ENCODE data around the gene FCRLA.
"Not testable (repeated sequence)": the region's sequence is repeated elsewhere in the genome, so short reads cannot be mapped to it uniquely, and the experiment has no call there.

Gene FCRLA

GRCh38 chr1:161705537-161705936 lies 1.5 kb upstream of the FCRLA start:
- no peak for DNase-seq (ENCODE audit: low spot score)

- DNase-seq (ENCODE audit: low spot score): no peak
These were observed 932 bp upstream of the FCRLA start for GRCh38 chr1:161706113-161706481.

GRCh38 chr1:161707503-161707902 lies 474 bp downstream of the FCRLA start:
- DNase-seq (ENCODE audit: low spot score): no peak

GRCh38 chr1:161709373-161709772 lies 2.3 kb downstream of the FCRLA start:
- DNase-seq (ENCODE audit: low spot score): no peak

GRCh38 chr1:161710560-161710959 lies 3.5 kb downstream of the FCRLA start:
- no peak for DNase-seq (ENCODE audit: low spot score)

- DNase-seq (ENCODE audit: low spot score): no peak
These were observed 11.7 kb downstream of the FCRLA start for GRCh38 chr1:161718559-161719324.

DNA sequence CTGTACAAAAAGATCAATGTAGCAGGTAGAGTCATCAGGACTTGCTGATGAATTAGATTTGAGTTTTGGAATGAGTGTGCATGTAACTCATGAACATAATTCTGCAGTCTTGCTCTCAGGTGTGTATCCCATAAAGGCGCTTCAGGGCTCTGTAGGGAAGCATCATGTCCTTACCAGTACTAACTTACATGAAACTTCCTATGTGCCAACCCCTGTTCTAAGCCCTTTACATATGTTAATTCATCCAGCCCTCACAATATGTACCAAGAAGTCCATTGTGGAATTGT lies 12.2 kb downstream of the FCRLA start:
- DNase-seq (ENCODE audit: low spot score): no peak

DNA sequence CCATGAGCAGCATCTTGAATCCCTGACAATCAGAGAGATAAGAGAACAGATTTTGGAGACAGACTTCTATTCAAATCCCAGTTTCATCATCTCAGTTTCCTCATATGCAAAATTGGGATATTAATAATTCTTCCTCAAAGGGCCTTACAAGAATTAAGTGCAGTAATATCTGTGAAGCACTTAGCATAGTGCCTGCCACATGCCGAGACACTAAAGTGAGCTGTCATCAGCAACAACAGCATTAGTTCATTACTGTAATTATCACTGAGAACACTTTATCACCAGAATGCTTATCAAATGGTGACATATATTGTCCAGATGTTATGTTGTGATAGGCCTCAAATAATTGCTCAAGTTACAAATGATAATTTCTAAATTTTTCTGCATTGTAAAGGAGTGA lies 13.4 kb downstream of the FCRLA start:
- no peak for DNase-seq (ENCODE audit: low spot score)

GRCh38 chr1:161720956-161721737 lies 14.1 kb downstream of the FCRLA start, which contains the start of gene FCRLB:
Gene FCRLB, plus strand, starts transcription at chr1:161721544. Its CDS starts 1,129 bp downstream, at chr1:161722673.
- DNase-seq (ENCODE audit: low spot score): no peak

DNA sequence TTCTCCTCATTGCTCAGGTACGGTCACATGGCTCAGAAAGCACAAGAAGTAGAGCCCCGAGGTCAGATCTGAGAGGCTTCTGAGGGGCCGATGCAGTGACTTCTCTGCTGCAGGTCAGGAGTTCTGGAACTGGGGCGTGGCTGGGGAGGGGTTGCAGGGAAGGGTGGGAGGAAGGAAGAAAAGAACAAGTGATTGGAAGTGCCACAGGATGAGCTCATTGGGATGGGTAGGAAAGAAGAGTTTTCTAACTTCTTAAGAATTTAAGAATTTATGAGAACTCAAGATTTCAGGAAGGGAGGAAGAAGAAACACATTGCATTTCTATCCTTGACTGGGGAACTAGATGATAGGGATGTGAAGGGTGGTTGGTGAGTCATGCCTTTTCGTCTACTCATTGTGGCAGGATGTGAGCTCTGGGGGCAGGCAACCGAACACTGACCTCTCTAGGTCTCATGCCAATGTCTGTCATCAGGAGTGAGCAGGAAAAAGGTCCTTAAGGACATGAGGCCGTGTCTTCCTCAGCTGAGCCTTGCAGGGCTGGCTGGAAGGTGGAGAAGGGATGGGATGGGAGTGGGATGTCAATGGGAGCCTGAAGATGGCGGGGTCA lies 14.8 kb downstream of the FCRLA start:
- peak; percentile 73 for DNase-seq (ENCODE audit: low spot score)

GRCh38 chr1:161722406-161722805 lies 15.4 kb downstream of the FCRLA start:
- DNase-seq (ENCODE audit: low spot score): no peak

DNA sequence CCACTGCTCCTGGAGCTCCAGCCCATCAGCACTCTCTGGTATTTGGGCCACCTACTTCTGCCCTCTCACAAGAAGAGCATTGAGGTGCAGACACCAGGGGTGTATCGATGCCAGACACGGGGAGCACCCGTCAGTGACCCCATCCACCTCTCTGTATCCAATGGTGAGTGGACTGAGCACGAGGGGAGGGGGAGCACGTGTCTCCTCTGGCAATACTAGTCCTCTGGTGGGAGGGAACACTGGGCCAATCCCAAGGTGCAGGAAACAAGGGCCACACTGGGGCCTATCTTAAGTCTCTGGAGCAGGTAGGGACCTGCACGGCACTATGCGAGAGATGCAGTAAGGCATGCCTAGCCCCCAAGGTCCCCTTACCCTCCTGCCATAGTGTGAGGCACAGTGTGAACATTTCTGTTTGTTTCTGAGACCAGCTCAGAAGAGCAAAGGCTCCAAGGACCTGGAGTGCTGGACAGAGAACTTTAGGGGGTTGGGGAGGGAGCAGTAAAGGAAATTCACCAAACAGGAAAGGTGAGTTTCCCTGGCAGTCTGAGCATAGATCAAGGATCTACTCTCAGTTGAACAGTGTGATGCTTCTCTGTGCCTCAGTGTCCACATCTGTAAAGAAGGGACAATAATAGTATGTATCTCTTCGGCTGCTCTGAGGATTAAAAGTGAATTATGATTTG lies 16.6 kb downstream of the FCRLA start:
- DNase-seq (ENCODE audit: low spot score): no peak

- not testable (repeated sequence) for DNase-seq (ENCODE audit: low spot score)
These were observed 18.4 kb downstream of the FCRLA start for GRCh38 chr1:161725258-161725907.

DNA sequence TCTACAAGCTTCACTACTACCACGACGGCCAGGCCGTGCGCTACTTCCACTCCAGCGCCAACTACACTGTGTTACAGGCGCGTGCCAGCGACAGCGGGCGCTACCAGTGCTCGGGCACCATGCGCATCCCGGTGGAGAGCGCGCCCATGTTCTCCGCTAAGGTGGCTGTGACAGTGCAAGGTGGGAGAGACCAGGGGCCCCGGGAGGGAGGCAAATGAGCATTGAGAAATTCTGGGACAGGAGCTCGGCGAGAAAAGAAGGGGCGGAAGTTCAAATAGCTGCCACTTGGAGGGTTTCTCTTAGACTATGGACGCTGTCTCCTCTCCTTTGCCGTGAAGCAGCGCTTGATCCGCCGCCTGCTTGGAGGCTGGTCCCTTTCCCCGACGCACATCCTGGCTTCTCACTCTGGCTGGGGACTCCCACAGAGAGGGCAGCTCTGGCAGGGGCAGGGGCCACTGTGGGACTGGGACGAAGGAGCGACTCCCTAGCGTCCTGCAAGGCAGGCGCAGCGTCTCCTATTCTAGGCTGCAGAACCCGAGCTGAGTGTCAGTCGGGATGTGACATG lies 19.0 kb downstream of the FCRLA start:
- peak; percentile 43 for DNase-seq (ENCODE audit: low spot score)

DNA sequence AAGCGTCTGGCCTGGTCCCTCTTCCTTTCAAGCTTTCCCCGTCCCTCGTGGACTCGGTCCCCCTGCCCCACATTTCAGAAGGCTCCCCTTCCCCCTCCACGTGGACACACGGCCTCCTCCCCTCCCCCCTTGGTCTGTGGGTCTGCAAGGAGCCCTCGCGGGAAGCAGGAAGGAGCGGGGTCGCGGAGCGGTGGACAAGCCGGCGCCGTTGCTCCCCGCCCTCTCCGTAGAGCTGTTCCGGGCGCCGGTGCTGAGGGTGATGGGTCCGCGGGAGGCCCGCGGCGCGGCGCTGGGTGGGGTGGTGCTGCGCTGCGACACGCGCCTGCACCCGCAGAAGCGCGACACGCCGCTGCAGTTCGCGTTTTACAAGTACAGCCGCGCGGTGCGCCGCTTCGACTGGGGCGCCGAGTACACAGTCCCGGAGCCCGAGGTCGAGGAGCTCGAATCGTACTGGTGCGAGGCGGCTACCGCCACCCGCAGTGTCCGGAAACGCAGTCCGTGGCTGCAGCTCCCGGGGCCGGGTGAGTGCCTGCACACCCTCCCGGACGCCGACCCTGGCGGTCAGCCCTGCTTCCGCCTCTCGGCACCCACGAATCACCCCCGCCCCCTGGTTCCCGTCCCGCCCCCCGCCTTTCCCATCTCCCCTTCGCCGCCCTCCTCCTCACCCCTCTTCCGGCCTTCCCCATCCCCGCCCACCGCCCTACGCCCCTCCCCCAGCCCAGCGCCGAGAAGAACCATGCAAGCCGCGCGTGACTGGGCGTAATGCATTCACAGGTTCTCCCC lies 19.6 kb downstream of the FCRLA start:
- peak; percentile 89 for DNase-seq (ENCODE audit: low spot score)

DNA sequence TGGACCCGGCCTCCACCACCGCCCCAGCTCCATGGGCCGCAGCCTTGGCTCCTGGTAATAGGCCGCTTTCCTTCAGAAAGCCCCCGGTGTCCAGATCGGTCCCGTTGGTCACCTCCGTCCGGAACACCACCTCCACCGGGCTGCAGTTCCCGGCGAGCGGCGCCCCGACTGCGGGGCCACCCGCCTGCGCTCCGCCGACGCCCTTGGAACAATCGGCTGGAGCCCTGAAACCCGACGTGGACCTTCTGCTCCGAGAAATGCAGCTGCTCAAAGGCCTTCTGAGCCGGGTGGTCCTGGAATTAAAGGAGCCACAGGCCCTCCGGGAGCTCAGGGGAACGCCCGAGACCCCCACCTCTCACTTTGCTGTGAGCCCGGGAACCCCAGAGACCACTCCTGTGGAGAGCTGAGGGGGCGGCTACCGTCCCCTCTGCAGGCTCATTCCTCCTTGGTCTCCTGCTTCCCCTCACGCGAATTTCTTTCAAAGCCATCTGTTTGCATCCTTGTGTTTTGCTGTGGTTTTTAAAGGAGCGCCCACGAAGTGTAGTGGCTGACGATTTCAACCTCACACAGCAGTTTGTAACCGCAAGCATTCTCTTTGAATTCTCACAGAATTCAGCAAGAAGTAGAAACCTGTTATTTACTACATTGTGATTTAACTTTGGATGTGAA lies 20.4 kb downstream of the FCRLA start:
- DNase-seq (ENCODE audit: low spot score): peak; percentile 47

- no peak for DNase-seq (ENCODE audit: low spot score)
These were observed 21.6 kb downstream of the FCRLA start for GRCh38 chr1:161728376-161729226.

- DNase-seq (ENCODE audit: low spot score): peak; percentile 59
These were observed 23.1 kb downstream of the FCRLA start for GRCh38 chr1:161730050-161730564.

DNA sequence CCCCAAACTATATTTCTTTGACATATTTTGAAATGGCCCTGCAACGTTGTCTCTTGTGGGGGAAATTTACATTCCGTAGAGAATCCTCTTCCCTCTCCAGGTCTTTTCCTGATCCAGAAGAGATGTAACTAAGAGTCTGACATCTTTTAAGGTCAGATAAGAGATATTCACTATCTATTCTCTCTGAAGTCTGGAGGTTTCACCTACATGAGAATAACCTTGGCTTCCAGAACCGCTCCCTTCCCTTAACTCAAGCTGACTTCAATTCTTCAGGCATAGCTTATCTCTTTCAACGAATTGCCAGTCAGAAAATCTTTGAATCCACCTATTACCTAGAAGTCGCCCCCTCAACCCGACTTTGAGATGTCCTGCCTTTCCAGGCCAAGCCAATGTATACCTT lies 24.2 kb downstream of the FCRLA start:
- DNase-seq (ENCODE audit: low spot score): no peak

Data from COLO829 (cell line).